CD14-positive monocyte (primary cell): Measurements from ENCODE around the gene CHEK1. TPM values are rescaled to one million over a fixed set of nuclear protein-coding genes. Genes with fewer than 3 reads are reported as not detected.

ENCODE experiments used
- DNase-seq, 3 donors: peaks; one replicate each; pipeline ENCODE4 v3.0.0-alpha.2; 2011 to 2022
- H2AFZ ChIP-seq: 2 replicates; pipeline ENCODE4 v1.6.0; 2012; ENCODE audit warnings: mild to moderate bottlenecking, low read depth, low read length, inconsistent platforms; ENCODE audit not compliant: insufficient read depth, poor library complexity, severe bottlenecking
- H3K27ac ChIP-seq, 2 donors: 1 replicate in 1 of 2; 2 replicates in 1 of 2; pipeline ENCODE4 v1.5.1; 2012 to 2013; ENCODE audit warnings: low read length in 2 of 2, control low read depth in 1 of 2, inconsistent platforms in 1 of 2, low read depth in 1 of 2, mild to moderate bottlenecking in 1 of 2
- H3K27me3 ChIP-seq, 2 donors: one replicate each; pipeline versions ENCODE4 v1.6.0 to v1.6.1; 2011 to 2013; ENCODE audit warnings: low read length in 2 of 2; ENCODE audit not compliant: control insufficient read depth in 2 of 2, insufficient read depth in 2 of 2
- H3K36me3 ChIP-seq, 2 donors: replicated peaks in 1 of 2; 1 replicate in 1 of 2; 2 replicates in 1 of 2; pipeline versions ENCODE4 v1.5.1 to v1.6.1; 2012 to 2013; ENCODE audit warnings: low read length in 2 of 2, control low read depth in 1 of 2, inconsistent platforms in 1 of 2, mild to moderate bottlenecking in 1 of 2; ENCODE audit not compliant: insufficient read depth in 2 of 2, control insufficient read depth in 1 of 2
- H3K4me1 ChIP-seq, 2 donors: 1 replicate in 1 of 2; 2 replicates in 1 of 2; pipeline versions ENCODE4 v1.5.1 to v1.6.1; 2012 to 2013; ENCODE audit warnings: low read length in 2 of 2, control low read depth in 1 of 2, inconsistent platforms in 1 of 2, mild to moderate bottlenecking in 1 of 2, moderate library complexity in 1 of 2; ENCODE audit not compliant: insufficient read depth in 2 of 2, control insufficient read depth in 1 of 2
- H3K4me2 ChIP-seq: replicated peaks from 2 replicates; pipeline ENCODE3; 2012; ENCODE audit warnings: low read length, moderate library complexity, mild to moderate bottlenecking; ENCODE audit not compliant: poor library complexity, severe bottlenecking; ENCODE audit errors: extremely low read depth
- H3K4me3 ChIP-seq, 3 experiments: fragments of 200-600 bp in 1 of 3; sonication (generic) in 1 of 3; replicated peaks in 1 of 3; 1 replicate in 2 of 3; 2 replicates in 1 of 3; pipeline ENCODE4 v1.5.1; 2011 to 2013; ENCODE audit warnings: low read length in 3 of 3, mild to moderate bottlenecking in 3 of 3, control low read depth in 2 of 3, low read depth in 2 of 3, inconsistent platforms in 1 of 3, moderate library complexity in 1 of 3
- H3K79me2 ChIP-seq: 2 replicates; pipeline ENCODE4 v1.6.0; 2012; ENCODE audit warnings: mild to moderate bottlenecking, control low read depth, inconsistent platforms, low read length, moderate library complexity; ENCODE audit not compliant: insufficient read depth
- H3K9ac ChIP-seq: 2 replicates; pipeline ENCODE4 v1.6.0; 2017; ENCODE audit warnings: low read length, mild to moderate bottlenecking; ENCODE audit not compliant: insufficient read depth, poor library complexity, severe bottlenecking
- H3K9me3 ChIP-seq, 2 donors: replicated peaks in 1 of 2; 1 replicate in 1 of 2; 2 replicates in 1 of 2; pipeline versions ENCODE4 v1.5.1 to v1.6.1; 2012 to 2013; ENCODE audit warnings: low read length in 2 of 2, control low read depth in 1 of 2; ENCODE audit not compliant: control insufficient read depth in 1 of 2, insufficient read depth in 1 of 2
- H4K20me1 ChIP-seq: 2 replicates; pipeline ENCODE4 v1.6.0; 2012; ENCODE audit warnings: mild to moderate bottlenecking, low read length, control low read depth, moderate library complexity; ENCODE audit not compliant: insufficient read depth
- H3K27ac Mint-ChIP-seq, 7 donors: one replicate each; pipeline ENCODE4 v1.8.0; 2020; ENCODE audit warnings: mild to moderate bottlenecking in 7 of 7, mixed read lengths in 7 of 7, moderate library complexity in 6 of 7, inconsistent platforms in 2 of 7
- H3K27me3 Mint-ChIP-seq, 3 donors: one replicate each; pipeline ENCODE4 v1.8.0; 2021 to 2022; ENCODE audit warnings: low read depth in 3 of 3, mild to moderate bottlenecking in 3 of 3, mixed read lengths in 3 of 3, moderate library complexity in 3 of 3, inconsistent platforms in 1 of 3
- H3K36me3 Mint-ChIP-seq, 2 donors: one replicate each; pipeline ENCODE4 v1.8.0; 2020; ENCODE audit warnings: mixed read lengths in 2 of 2, inconsistent platforms in 1 of 2, mild to moderate bottlenecking in 1 of 2
- H3K4me1 Mint-ChIP-seq: one replicate; pipeline ENCODE4 v1.8.0; 2020; ENCODE audit warnings: mild to moderate bottlenecking, mixed read lengths
- H3K4me3 Mint-ChIP-seq, 2 donors: one replicate each; pipeline ENCODE4 v1.8.0; 2020; ENCODE audit warnings: mild to moderate bottlenecking in 2 of 2, mixed read lengths in 2 of 2, moderate library complexity in 1 of 2
- H3K9me3 Mint-ChIP-seq, 7 donors: one replicate each; pipeline ENCODE4 v1.8.0; 2020 to 2022; ENCODE audit warnings: mixed read lengths in 7 of 7, mild to moderate bottlenecking in 6 of 7, moderate library complexity in 6 of 7, inconsistent platforms in 2 of 7
- WGBS: methylation state at CpG from one replicate; pipeline ENCODE4 v1.1.5; 2013; ENCODE audit warnings: missing lambda C conversion rate; ENCODE audit not compliant: insufficient coverage; 5-methylcytosine and 5-hydroxymethylcytosine counted together
- intact Hi-C, 2 donors: fragments of 100-400 bp; cut with micrococcal nuclease; formaldehyde crosslinking; loops; one replicate each; pipeline versions ENCODE4 v1.15.0 to v1.15.1; 2023
- polyA plus RNA-seq, 3 donors: library from polyadenylated mRNA; depleted of rRNA in 1 of 3; unstranded in 2 of 3; stranded (reverse) in 1 of 3; fragments of 300-500 nt in 2 of 3; fragments of >200 nt in 1 of 3; fragmentation: Illumina TruSeq in 2 of 3; gene quantifications; 1 replicate in 2 of 3; 2 replicates in 1 of 3; pipeline ENCODE4 v1.2.3, GENCODE V29; 2012 to 2021
- TF ChIP-seq, protein P1 (sequence below): fragments of 200-600 bp; IDR thresholded peaks from one replicate; pipeline ENCODE4 v1.8.0; 2022; ENCODE audit warnings: antibody characterized with exemption, mild to moderate bottlenecking

The CHEK1 gene
- polyA plus RNA-seq, 3 donors, result 0.18 to 0.55 (median 0.43) TPM

DNA sequence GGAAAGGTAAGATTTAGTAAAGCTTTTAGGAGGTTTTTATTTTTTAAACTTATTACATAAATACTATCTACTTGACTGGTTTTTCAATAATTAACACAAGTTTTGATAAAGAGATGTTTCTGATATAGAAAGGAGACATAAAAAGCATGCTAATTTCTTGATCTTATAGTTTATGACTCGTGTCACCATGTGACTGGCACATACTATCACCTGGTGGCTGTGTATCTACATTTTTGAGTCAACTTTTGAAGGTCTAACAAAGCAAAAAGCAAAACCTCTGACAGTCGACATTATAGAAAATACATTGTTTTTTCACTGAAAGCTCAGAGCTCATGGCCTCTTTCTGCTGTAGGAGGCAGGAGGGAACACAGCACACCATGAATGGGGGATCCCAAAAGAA is 54.9 kb downstream of the CHEK1 start:
- H3K79me2 ChIP-seq, result no peaks in the 10 kb centered on the region
- Mint-ChIP-seq H3K27ac (no peak overlapping the region), H3K27me3 (no peaks in the 10 kb centered on the region), H3K4me1 (no peaks in the 10 kb centered on the region), H3K4me3 (no peak overlapping the region), H3K9me3 (no peaks in the 10 kb centered on the region), H3K36me3 (peaks cover 18 to 23% of the 10 kb centered on the region in 2 donors)
- 100% methylated on average over 1 of the region's 2 CpGs for WGBS
- no peaks in the 10 kb centered on the region for H3K27me3 ChIP-seq
- no peak overlapping the region for H3K4me2 ChIP-seq
- peaks cover 3 to 23% of the 10 kb centered on the region in 2 donors for H3K36me3 ChIP-seq
- no peak overlapping the region for H2AFZ ChIP-seq
- no peaks in the 10 kb centered on the region for H4K20me1 ChIP-seq
- intact Hi-C loops, result no loop called here
- H3K9ac ChIP-seq, result no peak overlapping the region
- TF ChIP-seq, protein P1, sequence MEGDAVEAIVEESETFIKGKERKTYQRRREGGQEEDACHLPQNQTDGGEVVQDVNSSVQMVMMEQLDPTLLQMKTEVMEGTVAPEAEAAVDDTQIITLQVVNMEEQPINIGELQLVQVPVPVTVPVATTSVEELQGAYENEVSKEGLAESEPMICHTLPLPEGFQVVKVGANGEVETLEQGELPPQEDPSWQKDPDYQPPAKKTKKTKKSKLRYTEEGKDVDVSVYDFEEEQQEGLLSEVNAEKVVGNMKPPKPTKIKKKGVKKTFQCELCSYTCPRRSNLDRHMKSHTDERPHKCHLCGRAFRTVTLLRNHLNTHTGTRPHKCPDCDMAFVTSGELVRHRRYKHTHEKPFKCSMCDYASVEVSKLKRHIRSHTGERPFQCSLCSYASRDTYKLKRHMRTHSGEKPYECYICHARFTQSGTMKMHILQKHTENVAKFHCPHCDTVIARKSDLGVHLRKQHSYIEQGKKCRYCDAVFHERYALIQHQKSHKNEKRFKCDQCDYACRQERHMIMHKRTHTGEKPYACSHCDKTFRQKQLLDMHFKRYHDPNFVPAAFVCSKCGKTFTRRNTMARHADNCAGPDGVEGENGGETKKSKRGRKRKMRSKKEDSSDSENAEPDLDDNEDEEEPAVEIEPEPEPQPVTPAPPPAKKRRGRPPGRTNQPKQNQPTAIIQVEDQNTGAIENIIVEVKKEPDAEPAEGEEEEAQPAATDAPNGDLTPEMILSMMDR, result no peak
- H3K4me1 ChIP-seq, result no peaks in the 10 kb centered on the region
- no peak overlapping the region for H3K4me3 ChIP-seq
- H3K27ac ChIP-seq, result no peak overlapping the region
- no peak for DNase-seq
- no peaks in the 10 kb centered on the region for H3K9me3 ChIP-seq

DNA sequence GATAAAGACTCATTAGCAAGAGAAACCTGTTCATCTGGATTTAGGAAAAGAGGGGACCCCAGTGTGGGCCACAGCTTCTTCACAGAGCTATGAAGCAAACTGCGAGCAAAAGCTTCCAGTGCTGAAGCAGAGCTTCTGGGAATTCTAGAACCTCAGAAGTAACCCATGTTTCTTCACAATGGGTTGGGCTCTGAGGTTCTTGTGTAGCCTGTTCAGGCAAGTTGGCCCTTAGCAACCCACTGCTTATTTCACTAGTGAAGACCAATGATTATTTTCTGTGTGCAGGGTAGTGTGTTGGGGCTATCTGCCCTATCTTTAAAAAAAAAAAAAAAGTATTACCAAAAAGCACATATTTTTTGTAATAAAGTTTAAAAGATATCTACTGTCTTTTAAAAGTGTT is 55.8 kb downstream of the CHEK1 start, which contains the start of gene ACRV1:
Gene ACRV1 (minus strand): TSS at position 101 of the 400 bp plus-strand sequence. CDS start 67 bp downstream, at position 34.
- TF ChIP-seq, protein P1, result no peak
- Mint-ChIP-seq H3K9me3 (no peaks in the 10 kb centered on the region), H3K4me1 (no peaks in the 10 kb centered on the region), H3K36me3 (peaks cover 18 to 27% of the 10 kb centered on the region in 2 donors), H3K4me3 (no peak within 1 kb of the TSS), H3K27me3 (no peaks in the 10 kb centered on the region), H3K27ac (no peak within 1 kb of the TSS)
- Histone ChIP-seq H3K4me1 (no peaks in the 10 kb centered on the region), H4K20me1 (no peaks in the 10 kb centered on the region), H2AFZ (no peak within 1 kb of the TSS), H3K4me3 (no peak within 1 kb of the TSS), H3K27ac (no peak within 1 kb of the TSS), H3K9me3 (no peaks in the 10 kb centered on the region), H3K9ac (no peak within 1 kb of the TSS), H3K4me2 (no peak within 1 kb of the TSS), H3K79me2 (no peaks in the 10 kb centered on the region), H3K27me3 (no peaks in the 10 kb centered on the region), H3K36me3 (peaks cover 3 to 23% of the 10 kb centered on the region in 2 donors)
- intact Hi-C loops, result no loop called here
- 88% methylated on average over 1 of the region's 1 CpG for WGBS
- DNase-seq, result no peak
